GM23248 (cell line): ENCODE data around the gene GPD1L.

Experiments used
- EZH2 ChIP-seq: fragments of 200-600 bp; sonication (generic); IDR thresholded peaks from 2 replicates; pipeline ENCODE4 v1.6.1; 2018; ENCODE audit warnings: antibody characterized with exemption, mild to moderate bottlenecking; ENCODE audit not compliant: insufficient read depth, poor library complexity, severe bottlenecking
- EZH2phosphoT487 ChIP-seq: fragments of 200-600 bp; sonication (generic); IDR thresholded peaks from 2 replicates; pipeline ENCODE4 v1.6.1; 2018; ENCODE audit warnings: antibody characterized with exemption, moderate library complexity, mild to moderate bottlenecking, low read depth; ENCODE audit not compliant: insufficient read depth

DNA sequence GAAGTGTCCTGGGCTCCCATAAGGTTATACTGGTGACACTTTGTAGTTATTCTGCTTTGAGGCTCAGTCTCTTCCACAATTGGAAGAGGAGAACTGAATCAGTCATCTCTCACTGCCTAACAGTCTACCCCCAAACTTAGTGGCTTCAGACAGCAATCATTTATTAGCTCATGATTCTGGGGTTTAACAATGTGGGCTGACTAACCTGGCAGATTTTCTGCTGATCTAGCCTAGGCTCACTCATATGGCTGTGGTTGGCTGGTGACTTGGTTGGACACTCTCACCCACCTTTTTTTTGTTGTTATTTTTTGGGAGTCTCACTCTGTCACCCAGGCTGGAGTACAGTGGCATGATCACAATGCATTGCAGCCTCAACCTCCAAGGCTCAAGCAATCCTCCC is 7.1 kb downstream of the GPD1L start:
- TF ChIP-seq EZH2 = no peak
- TF ChIP-seq EZH2phosphoT487 = no peak
